T-cell (primary cell): ENCODE data around the gene FYB1. TPM values are rescaled to one million over a fixed set of nuclear protein-coding genes. Genes with fewer than 3 reads are reported as not detected.
A peak's percentile ranks its signal among the peaks of the same experiment; 100 is the strongest.

Source experiments
- ATAC-seq, 4 experiments: fragments of 200-7000 bp in 3 of 4; fragments of 150-1000 bp in 1 of 4; cut with Tn5 transposase; replicated peaks in 1 of 4; 1 replicate in 3 of 4; 2 replicates in 1 of 4; pipeline ENCODE4 v1.10.0; 2021; ENCODE audit warnings: moderate library complexity in 3 of 4, mild to moderate bottlenecking in 2 of 4, moderate number of reproducible peaks in 1 of 4
- CTCF ChIA-PET, 2 donors: fragments of 300-600 bp; sonication (Branson Sonifier 250); formaldehyde crosslinking; loops; one replicate each; lab custom pipeline; 2022; ENCODE audit warnings: antibody characterized with exemption in 2 of 2; lab: Charles Lee
- POLR2A ChIA-PET, 2 donors: fragments of 300-600 bp; sonication (Branson Sonifier 250); formaldehyde crosslinking; loops; one replicate each; lab custom pipeline; 2022; ENCODE audit warnings: antibody characterized with exemption in 2 of 2; lab: Charles Lee
- DNase-seq, 35 experiments: peaks; one replicate each; pipeline versions ENCODE4 v3.0.0 to v3.0.0-alpha.2; 2013 to 2023
- H3K27ac ChIP-seq: one replicate; pipeline ENCODE4 v1.5.1; 2013; ENCODE audit warnings: low read length
- H3K27me3 ChIP-seq, 2 experiments: replicated peaks in 1 of 2; 1 replicate in 1 of 2; 2 replicates in 1 of 2; pipeline versions ENCODE4 v1.6.1 to v1.7.0; 2013; ENCODE audit warnings: low read length in 1 of 2, mixed read lengths in 1 of 2; ENCODE audit not compliant: control insufficient read depth in 2 of 2, insufficient read depth in 2 of 2; ENCODE audit errors: extremely low read depth in 1 of 2
- H3K36me3 ChIP-seq, 2 donors: 1 replicate in 1 of 2; 2 replicates in 1 of 2; pipeline versions ENCODE4 v1.6.1 to v1.7.0; 2013; ENCODE audit warnings: low read length in 1 of 2; ENCODE audit not compliant: control insufficient read depth in 2 of 2, insufficient read depth in 1 of 2; ENCODE audit errors: extremely low read depth in 1 of 2
- H3K4me1 ChIP-seq, 2 experiments: 1 replicate in 1 of 2; 2 replicates in 1 of 2; pipeline versions ENCODE4 v1.6.1 to v1.7.0; 2013; ENCODE audit warnings: low read length in 2 of 2, mixed read lengths in 1 of 2; ENCODE audit not compliant: insufficient read depth in 2 of 2, control insufficient read depth in 1 of 2; ENCODE audit errors: extremely low read depth in 1 of 2
- H3K4me3 ChIP-seq, 2 donors: 1 replicate in 1 of 2; 2 replicates in 1 of 2; pipeline versions ENCODE4 v1.5.1 to v1.7.0; 2013; ENCODE audit warnings: mild to moderate bottlenecking in 2 of 2, low read length in 1 of 2, moderate library complexity in 1 of 2; ENCODE audit not compliant: control insufficient read depth in 1 of 2; ENCODE audit errors: extremely low read depth in 1 of 2
- H3K9me3 ChIP-seq: 2 replicates; pipeline ENCODE4 v1.7.0; 2013
- H3K27ac Mint-ChIP-seq, 2 donors: one replicate each; pipeline ENCODE4 v1.8.0; 2020 to 2021; ENCODE audit warnings: mild to moderate bottlenecking in 2 of 2, mixed read lengths in 2 of 2
- H3K27me3 Mint-ChIP-seq, 2 donors: one replicate each; pipeline ENCODE4 v1.8.0; 2021 to 2022; ENCODE audit warnings: mixed read lengths in 2 of 2
- H3K36me3 Mint-ChIP-seq: one replicate; pipeline ENCODE4 v1.8.0; 2021; ENCODE audit warnings: mixed read lengths
- H3K4me1 Mint-ChIP-seq, 3 donors: one replicate each; pipeline ENCODE4 v1.8.0; 2020 to 2022; ENCODE audit warnings: mixed read lengths in 3 of 3, mild to moderate bottlenecking in 1 of 3
- H3K4me3 Mint-ChIP-seq, 3 donors: one replicate each; pipeline ENCODE4 v1.8.0; 2020 to 2022; ENCODE audit warnings: mild to moderate bottlenecking in 3 of 3, mixed read lengths in 3 of 3, moderate library complexity in 3 of 3
- H3K9me3 Mint-ChIP-seq, 3 donors: one replicate each; pipeline ENCODE4 v1.8.0; 2020 to 2022; ENCODE audit warnings: mixed read lengths in 3 of 3
- WGBS: methylation state at CpG from one replicate; pipeline ENCODE4 v1.1.5; 2013; ENCODE audit warnings: missing lambda C conversion rate; ENCODE audit not compliant: insufficient coverage; 5-methylcytosine and 5-hydroxymethylcytosine counted together
- total RNA-seq, 35 experiments: library from RNA in 6 of 35; stranded (reverse) in 6 of 35; fragments of 120-200 nt in 1 of 35; gene quantifications; one replicate each; pipeline versions ENCODE4 v1.2.1 to v1.2.4 and lab custom pipeline; 2013 to 2026

FYB1 gene
- total RNA-seq, 5 donors from 2014 or later (not counting 1 experiment from before 2014, with no cell fraction given) = 372 to 769 (median 428) TPM

DNA sequence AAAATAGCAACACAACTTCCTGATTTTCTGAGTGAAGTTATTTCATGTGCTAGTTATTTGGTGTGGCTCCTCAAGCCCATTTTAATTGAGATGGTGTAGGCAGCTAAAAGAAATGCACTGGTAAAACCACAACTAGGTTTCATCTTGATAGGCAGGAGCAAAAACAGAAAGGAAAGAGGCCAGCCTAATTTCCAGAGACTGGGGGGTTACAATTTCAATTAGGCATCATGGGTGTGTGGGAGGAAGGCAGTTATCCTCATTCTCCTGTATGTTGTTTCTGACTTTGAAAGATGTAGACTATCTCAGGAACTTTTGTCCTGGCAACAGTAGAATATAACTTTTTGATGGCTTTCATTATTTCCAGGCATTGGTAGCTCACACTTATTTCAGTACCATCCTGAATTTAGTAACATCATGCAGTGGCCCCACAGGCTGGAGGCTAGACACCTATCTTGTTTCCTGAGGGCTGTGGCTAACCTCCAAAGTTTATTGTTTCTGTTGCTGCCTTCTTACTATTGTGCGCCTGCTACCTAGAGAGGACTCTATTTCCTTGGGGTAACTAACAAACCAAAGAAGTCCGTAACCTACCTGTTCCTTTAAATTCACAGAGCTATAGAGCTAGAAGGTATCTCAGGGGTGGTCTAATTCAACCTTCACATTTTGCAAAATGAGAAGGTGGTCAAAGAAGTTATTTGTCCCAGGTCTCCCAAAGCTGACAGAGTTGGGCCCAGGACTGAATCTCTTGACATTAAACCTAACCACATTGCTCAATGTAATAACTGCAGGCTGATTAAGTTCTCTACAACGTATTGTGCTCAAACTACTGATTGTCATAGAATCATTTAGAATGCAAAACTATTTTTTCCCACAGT lies 42.4 kb downstream of the FYB1 start:
- Histone ChIP-seq H3K36me3 (peaks cover 0 to 5% of the 10 kb centered on the region in 2 donors), H3K27me3 (no peaks in the 10 kb centered on the region), H3K4me1 (peaks cover 57 to 81% of the 10 kb centered on the region in 2 experiments), H3K27ac (peak overlapping the region; percentile 72), H3K4me3 (peak overlapping the region; percentile 17 to 25), H3K9me3 (no peaks in the 10 kb centered on the region)
- H3K4me3 Mint-ChIP-seq = peak overlapping the region; percentile 56 to 70 (median 67)
- no peaks in the 10 kb centered on the region for H3K27me3 Mint-ChIP-seq
- ChIA-PET CTCF (interaction anchor here (0.5 to 6.9 kb wide), 15 partner anchors 9 to 113 kb away, joined by 3 to 61 read pairs (median 5); partner anchors contain the start of gene FYB1 (in 1 of the 2)), POLR2A (interaction anchor here (0.6 to 2.1 kb wide), 7 partner anchors 10 to 40 kb away, joined by 3 to 6 read pairs (median 4); no protein-coding TSS in a partner anchor)
- WGBS = no CpG with 5 or more reads among the region's 3 CpGs
- peak overlapping the region; percentile 97 to 98 for H3K27ac Mint-ChIP-seq
- DNase-seq (peak in 30 of 35 experiments; percentile 29 to 77 (median 46)), ATAC-seq (peak; percentile 62 to 69 (median 67))
- H3K36me3 Mint-ChIP-seq = peaks cover 48% of the 10 kb centered on the region
- peaks cover 0 to 9% (median 0%) of the 10 kb centered on the region in 3 donors for H3K9me3 Mint-ChIP-seq
- peaks cover 95 to 100% (median 95%) of the 10 kb centered on the region in 3 donors for H3K4me1 Mint-ChIP-seq

DNA sequence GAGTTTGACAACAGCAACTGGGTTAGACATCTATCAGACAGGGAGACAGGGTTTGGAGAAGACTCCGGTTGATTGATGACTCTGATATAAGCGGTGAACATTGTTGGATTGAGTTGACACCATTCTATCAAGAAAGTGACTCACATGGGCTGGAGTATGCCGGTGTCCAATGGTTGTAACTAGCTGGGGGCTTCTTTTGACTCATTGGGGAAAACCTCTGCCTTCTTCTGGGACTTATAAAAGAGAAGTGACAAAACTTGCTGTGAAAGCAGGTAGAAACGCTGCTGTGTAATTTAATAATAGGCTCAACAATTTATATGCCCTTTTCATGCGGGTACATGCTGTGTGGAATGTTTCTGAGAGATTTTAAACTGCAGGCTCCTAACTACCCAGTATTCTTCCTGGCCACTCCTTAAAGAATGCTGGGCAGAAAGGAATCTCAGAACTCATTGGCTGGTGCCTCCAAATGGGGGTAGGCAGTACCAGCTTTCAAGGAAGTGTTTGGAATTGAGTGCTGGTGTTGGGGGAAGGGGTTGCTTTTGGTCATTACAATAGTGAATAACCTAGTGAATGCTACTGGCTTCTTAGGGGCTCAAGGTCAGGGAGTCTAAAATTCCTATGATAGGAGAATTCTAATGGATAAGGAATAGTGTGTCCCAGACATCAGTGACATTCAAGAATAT lies 43.9 kb downstream of the FYB1 start:
- peaks cover 60 to 73% of the 10 kb centered on the region in 2 experiments for H3K4me1 ChIP-seq
- WGBS = 29% methylated on average over 2 of the region's 5 CpGs
- peaks cover 0 to 5% of the 10 kb centered on the region in 2 donors for H3K36me3 ChIP-seq
- ChIA-PET POLR2A (interaction anchor here (0.6 to 2.1 kb wide), 6 partner anchors 9 to 41 kb away, joined by 3 to 6 read pairs (median 3); no protein-coding TSS in a partner anchor), CTCF (interaction anchor here (0.6 to 6.9 kb wide), 9 partner anchors 8 to 108 kb away, joined by 3 to 61 read pairs (median 5); partner anchors contain the start of gene FYB1 (in 1 of the 2))
- Mint-ChIP-seq H3K27ac (peak overlapping the region; percentile 97 to 98), H3K4me3 (peak overlapping the region; percentile 54 to 70 (median 67)), H3K9me3 (peaks cover 0 to 9% (median 0%) of the 10 kb centered on the region in 3 donors), H3K36me3 (peaks cover 48% of the 10 kb centered on the region), H3K27me3 (no peaks in the 10 kb centered on the region), H3K4me1 (peaks cover 94 to 100% (median 95%) of the 10 kb centered on the region in 3 donors)
- H3K27ac ChIP-seq = peak overlapping the region; percentile 72
- peak overlapping the region in 1 of 2 donors; percentile 2 for H3K4me3 ChIP-seq
- H3K9me3 ChIP-seq = no peaks in the 10 kb centered on the region
- ATAC-seq (no peak), DNase-seq (peak in 1 of 35 experiments; percentile 33)
- no peaks in the 10 kb centered on the region for H3K27me3 ChIP-seq

DNA sequence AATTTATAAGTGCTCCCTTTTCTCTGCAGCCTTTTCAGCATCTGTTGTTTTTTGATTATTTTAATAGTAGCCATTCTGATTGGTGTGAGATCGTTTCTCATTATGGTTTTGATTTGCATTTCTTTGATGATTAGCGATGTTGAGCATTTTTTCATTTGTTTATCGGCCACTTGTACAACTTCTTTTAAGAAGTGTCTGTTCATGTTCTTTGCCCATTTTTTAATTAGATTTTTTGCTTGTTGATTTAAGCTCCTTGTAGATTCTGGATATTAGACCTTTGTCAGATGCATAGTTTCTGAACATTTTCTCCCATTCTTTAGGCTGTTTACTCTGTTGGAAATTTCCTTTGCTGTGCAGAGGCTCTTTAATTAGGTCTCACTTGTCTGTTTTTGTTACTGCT lies 46.3 kb downstream of the FYB1 start:
- no CpG with 5 or more reads among the region's 3 CpGs for WGBS
- H3K27ac ChIP-seq = peak overlapping the region; percentile 72
- H3K4me3 ChIP-seq = no peak overlapping the region

DNA sequence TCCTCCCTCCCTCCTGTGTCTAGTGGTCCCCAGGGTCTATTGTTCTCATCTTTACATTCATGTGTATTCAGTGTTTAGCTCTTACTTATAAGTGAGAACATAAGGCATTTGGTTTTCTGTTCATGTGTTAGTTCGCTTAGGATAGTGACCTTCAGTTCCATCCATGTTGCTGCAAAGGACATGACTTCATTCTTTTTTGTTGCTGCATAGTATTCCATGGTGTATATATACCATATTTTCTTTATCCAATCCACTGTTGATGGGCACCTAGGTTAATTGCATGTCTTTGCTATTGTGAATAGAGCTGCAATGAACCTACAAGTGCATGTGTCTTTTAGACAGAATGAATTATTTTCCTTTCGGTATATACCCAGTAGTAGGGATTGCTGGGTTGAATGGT lies 46.8 kb downstream of the FYB1 start:
- Mint-ChIP-seq H3K4me3 (peak overlapping the region in 1 of 3 donors; percentile 67), H3K27me3 (no peaks in the 10 kb centered on the region), H3K4me1 (peaks cover 93 to 99% (median 94%) of the 10 kb centered on the region in 3 donors), H3K36me3 (peaks cover 55% of the 10 kb centered on the region), H3K9me3 (peaks cover 0 to 9% (median 0%) of the 10 kb centered on the region in 3 donors), H3K27ac (peak overlapping the region; percentile 97 to 98)
- ChIA-PET POLR2A (no interaction called here), CTCF (interaction anchor here in 1 of 2 donors (0.6 to 6.9 kb wide), 2 partner anchors 45 to 200 kb away, joined by 5 to 61 read pairs; partner anchors contain the start of gene FYB1)
- Histone ChIP-seq H3K36me3 (peaks cover 0 to 16% of the 10 kb centered on the region in 2 donors), H3K27me3 (no peaks in the 10 kb centered on the region), H3K4me3 (no peak overlapping the region), H3K4me1 (peaks cover 56 to 75% of the 10 kb centered on the region in 2 experiments), H3K9me3 (no peaks in the 10 kb centered on the region), H3K27ac (peak overlapping the region; percentile 26)
- no CpG with 5 or more reads among the region's 2 CpGs for WGBS
- no peak for ATAC-seq
- no peak for DNase-seq

More for the DNA sequence above, 46.3 kb downstream of the FYB1 start:
- peak overlapping the region; percentile 97 to 98 for H3K27ac Mint-ChIP-seq
- ATAC-seq (no peak), DNase-seq (no peak)
- no peaks in the 10 kb centered on the region for H3K27me3 Mint-ChIP-seq
- peaks cover 53% of the 10 kb centered on the region for H3K36me3 Mint-ChIP-seq
- no peaks in the 10 kb centered on the region for H3K27me3 ChIP-seq
- peaks cover 93 to 99% (median 94%) of the 10 kb centered on the region in 3 donors for H3K4me1 Mint-ChIP-seq
- H3K4me1 ChIP-seq = peaks cover 55 to 74% of the 10 kb centered on the region in 2 experiments
- H3K9me3 ChIP-seq = no peaks in the 10 kb centered on the region
- POLR2A ChIA-PET = no interaction called here
- peaks cover 0 to 14% of the 10 kb centered on the region in 2 donors for H3K36me3 ChIP-seq
- peak overlapping the region in 2 of 3 donors; percentile 2 to 67 for H3K4me3 Mint-ChIP-seq
- H3K9me3 Mint-ChIP-seq = peaks cover 0 to 9% (median 0%) of the 10 kb centered on the region in 3 donors
- CTCF ChIA-PET = interaction anchor here in 1 of 2 donors (0.6 to 6.9 kb wide), 2 partner anchors 44 to 200 kb away, joined by 5 to 61 read pairs; partner anchors contain the start of gene FYB1

DNA sequence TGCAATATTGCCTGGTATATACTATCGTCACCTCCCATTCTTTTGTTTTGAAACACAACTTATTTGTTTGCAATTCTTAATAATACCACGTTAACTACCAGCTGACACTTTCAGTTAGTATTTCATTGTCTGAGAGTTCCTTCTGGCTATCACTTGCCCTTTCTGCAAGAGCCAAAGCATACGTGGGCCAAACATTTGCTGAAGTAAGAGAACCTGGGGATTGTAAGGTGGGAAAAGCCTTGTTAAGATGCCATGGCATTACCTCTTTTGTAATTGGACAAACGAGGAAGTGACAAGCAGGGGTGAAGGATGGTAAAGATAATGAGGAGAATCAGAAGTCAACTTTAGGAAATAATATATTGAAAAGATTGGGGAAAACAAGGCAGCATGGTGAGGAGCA lies 47.7 kb downstream of the FYB1 start:
- CTCF ChIA-PET = no interaction called here
- H3K4me1 ChIP-seq = peaks cover 50 to 73% of the 10 kb centered on the region in 2 experiments
- no peaks in the 10 kb centered on the region for H3K27me3 Mint-ChIP-seq
- POLR2A ChIA-PET = interaction anchor here in 1 of 2 donors (0.9 kb wide), 1 partner anchor 14 kb away, joined by 3 read pairs; no protein-coding TSS in a partner anchor
- no peaks in the 10 kb centered on the region for H3K9me3 ChIP-seq
- H3K4me3 Mint-ChIP-seq = peak overlapping the region in 2 of 3 donors; percentile 29 to 37
- H3K36me3 Mint-ChIP-seq = peaks cover 58% of the 10 kb centered on the region
- ATAC-seq = no peak
- peak overlapping the region; percentile 97 to 98 for H3K27ac Mint-ChIP-seq
- no peak overlapping the region for H3K4me3 ChIP-seq
- DNase-seq = no peak
- WGBS = 29% methylated on average over 1 of the region's 4 CpGs
- H3K4me1 Mint-ChIP-seq = peaks cover 93 to 97% (median 94%) of the 10 kb centered on the region in 3 donors
- peaks cover 0 to 9% (median 0%) of the 10 kb centered on the region in 3 donors for H3K9me3 Mint-ChIP-seq
- H3K27ac ChIP-seq = peak overlapping the region; percentile 28
- peaks cover 0 to 20% of the 10 kb centered on the region in 2 donors for H3K36me3 ChIP-seq
- no peaks in the 10 kb centered on the region for H3K27me3 ChIP-seq
